Rectal smooth muscle tissue (tissue), 1 donor: Measurements from ENCODE around the gene PTPRG.
A peak's percentile ranks its signal among the peaks of the same experiment; 100 is the strongest.

Experiments used
- H3K27ac ChIP-seq: one replicate; pipeline ENCODE4 v1.7.0; 2013; ENCODE audit warnings: low read depth, low read length, inconsistent platforms
- H3K27me3 ChIP-seq: one replicate; pipeline ENCODE4 v1.7.0; 2013; ENCODE audit warnings: low read length; ENCODE audit not compliant: control insufficient read depth, insufficient read depth
- H3K36me3 ChIP-seq: one replicate; pipeline ENCODE4 v1.7.0; 2013; ENCODE audit warnings: low read length; ENCODE audit not compliant: control insufficient read depth, insufficient read depth
- H3K4me1 ChIP-seq: one replicate; pipeline ENCODE4 v1.7.0; 2013; ENCODE audit warnings: low read length; ENCODE audit not compliant: control insufficient read depth, insufficient read depth
- H3K4me3 ChIP-seq: one replicate; pipeline ENCODE4 v1.7.0; 2013; ENCODE audit warnings: low read length
- H3K9ac ChIP-seq: one replicate; pipeline ENCODE4 v1.7.0; 2013; ENCODE audit warnings: low read length

PTPRG gene

DNA sequence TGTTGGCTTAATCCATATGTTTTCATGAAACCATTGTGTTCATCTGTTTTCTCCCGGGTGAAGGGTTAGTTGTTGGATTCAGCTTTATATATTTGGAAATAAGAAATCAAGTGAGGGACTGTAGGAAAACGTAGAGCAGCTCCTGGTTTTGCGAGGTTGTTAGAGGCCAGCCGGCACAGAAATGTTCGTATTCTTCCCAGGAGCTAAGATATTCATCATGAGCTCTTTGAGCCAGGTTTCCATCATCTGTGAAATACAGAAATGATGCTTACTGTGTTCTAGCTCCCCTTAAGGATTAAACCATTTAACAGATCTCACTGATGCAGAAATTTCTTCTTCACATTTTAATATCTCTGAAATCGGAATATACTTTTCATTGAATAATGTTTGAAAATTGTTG lies 235.5 kb downstream of the PTPRG start:
- no peak overlapping the region for H3K4me3 ChIP-seq
- no peak overlapping the region for H3K27ac ChIP-seq
- H3K4me1 ChIP-seq: no peaks in the 10 kb centered on the region
- no peaks in the 10 kb centered on the region for H3K27me3 ChIP-seq
- no peak overlapping the region for H3K9ac ChIP-seq
- no peaks in the 10 kb centered on the region for H3K36me3 ChIP-seq

DNA sequence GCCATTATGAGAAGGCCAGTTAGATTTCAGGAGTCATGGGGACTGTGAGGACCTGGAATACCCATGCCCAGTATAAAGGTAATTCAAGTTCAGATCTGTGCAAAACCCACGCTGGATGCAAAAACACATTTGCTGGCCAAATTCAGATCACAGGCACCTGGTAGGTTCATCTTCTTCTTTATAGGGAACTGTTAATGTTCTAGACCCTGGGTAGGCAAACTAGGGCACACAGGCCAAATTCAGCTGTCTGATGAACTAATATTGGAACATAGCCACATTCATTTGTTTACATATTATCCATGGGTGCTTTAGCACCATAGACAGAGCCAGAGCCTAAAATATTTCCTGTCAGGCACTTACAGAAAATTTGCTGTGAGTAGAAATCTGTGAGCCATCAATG lies 241.4 kb downstream of the PTPRG start:
- peaks cover 22% of the 10 kb centered on the region for H3K4me1 ChIP-seq
- H3K36me3 ChIP-seq: no peaks in the 10 kb centered on the region
- H3K27ac ChIP-seq: no peak overlapping the region
- no peaks in the 10 kb centered on the region for H3K27me3 ChIP-seq
- H3K4me3 ChIP-seq: no peak overlapping the region
- H3K9ac ChIP-seq: no peak overlapping the region

DNA sequence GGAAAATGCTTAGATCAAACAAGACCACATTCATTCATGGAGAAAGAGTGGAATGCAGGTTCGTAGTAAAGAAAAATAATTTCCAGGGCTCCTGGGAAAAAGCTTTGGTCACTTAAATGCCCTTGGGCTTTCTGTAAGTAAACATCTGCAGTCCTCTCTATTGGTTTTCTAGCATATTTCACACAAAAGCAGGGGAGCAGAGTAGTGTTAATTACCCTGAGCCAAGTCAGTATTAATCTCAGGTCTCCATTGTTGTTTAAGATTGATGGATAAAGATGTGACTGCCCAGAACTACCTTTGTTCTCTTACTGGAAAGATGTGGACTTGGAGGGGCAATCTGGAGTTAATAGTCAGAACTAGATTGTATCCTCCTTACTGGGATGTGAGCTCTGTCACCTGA lies 242.6 kb downstream of the PTPRG start:
- Histone ChIP-seq H3K27me3 (no peaks in the 10 kb centered on the region), H3K4me3 (no peak overlapping the region), H3K4me1 (peaks cover 31% of the 10 kb centered on the region), H3K9ac (no peak overlapping the region), H3K36me3 (no peaks in the 10 kb centered on the region), H3K27ac (peak overlapping the region; percentile 22)

DNA sequence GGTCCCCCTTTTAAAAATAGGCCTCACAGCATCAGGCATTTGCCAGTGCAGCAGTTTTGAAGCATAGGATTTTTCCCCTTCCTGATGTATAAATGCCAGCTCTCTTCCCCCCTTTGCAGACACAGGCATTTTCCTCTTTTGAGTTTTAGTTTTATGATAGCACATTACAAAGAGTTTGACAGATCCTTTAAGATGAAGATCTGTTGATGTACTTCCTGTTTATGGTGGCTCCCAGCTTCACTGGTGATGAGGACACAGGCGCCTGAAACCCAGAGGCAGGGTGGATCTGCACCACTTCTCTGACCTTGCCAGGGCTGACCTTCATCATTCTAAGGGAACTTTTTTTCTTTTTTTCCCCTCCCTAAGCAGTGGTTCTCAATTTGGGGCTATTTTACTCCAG lies 243.4 kb downstream of the PTPRG start:
- Histone ChIP-seq H3K27me3 (no peaks in the 10 kb centered on the region), H3K4me3 (no peak overlapping the region), H3K27ac (peak overlapping the region; percentile 50), H3K36me3 (no peaks in the 10 kb centered on the region), H3K9ac (no peak overlapping the region), H3K4me1 (peaks cover 39% of the 10 kb centered on the region)

DNA sequence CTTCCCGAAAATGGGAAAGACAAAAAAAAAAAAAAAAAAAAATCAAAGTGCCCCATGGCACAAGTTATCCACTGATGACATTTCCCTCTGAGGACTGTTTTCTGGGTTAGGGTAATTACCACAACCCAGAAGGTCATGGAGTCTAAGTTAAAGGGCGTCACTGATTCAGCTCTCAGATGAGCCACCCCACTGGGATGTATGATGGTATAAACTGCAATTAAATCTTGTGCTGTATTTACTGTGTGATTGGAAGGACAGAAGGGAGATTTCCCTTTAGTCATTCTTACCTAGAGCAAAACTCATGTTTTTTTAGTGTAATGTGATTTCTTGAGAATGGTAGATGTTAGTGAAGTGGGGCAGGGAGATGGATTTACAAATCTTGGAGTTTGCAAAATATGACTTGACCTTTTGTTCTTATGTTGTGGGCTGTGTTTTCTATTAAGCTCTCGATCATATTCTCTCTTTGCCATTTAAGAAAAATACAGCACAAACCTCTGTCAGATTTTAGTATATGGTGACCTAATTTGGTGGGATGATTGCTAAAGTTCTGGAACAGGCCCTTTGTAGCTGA lies 244.2 kb downstream of the PTPRG start:
- Histone ChIP-seq H3K36me3 (no peaks in the 10 kb centered on the region), H3K27ac (peak overlapping the region; percentile 66), H3K4me3 (no peak overlapping the region), H3K4me1 (peaks cover 46% of the 10 kb centered on the region), H3K27me3 (no peaks in the 10 kb centered on the region), H3K9ac (no peak overlapping the region)

DNA sequence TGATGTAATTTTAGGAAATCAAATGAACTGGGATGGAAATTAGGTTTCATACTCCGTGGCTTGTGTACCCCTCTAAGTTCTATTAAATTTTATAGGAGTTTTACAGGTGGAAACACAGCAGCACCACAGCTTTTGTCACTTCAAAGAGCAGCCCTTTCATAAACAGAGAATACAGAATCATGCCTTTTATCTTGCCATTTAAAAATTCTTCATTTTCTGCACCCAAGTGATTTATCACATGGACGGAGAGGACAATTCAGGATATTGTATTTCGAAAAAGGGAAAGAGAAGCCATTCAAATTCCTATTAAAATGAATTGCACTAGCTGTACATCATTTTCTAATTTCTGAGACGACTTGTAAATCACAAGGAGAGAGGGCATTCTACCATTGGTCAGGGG lies 245.4 kb downstream of the PTPRG start:
- H3K4me3 ChIP-seq: no peak overlapping the region
- H3K36me3 ChIP-seq: no peaks in the 10 kb centered on the region
- peak overlapping the region; percentile 84 for H3K27ac ChIP-seq
- H3K9ac ChIP-seq: no peak overlapping the region
- peaks cover 55% of the 10 kb centered on the region for H3K4me1 ChIP-seq
- no peaks in the 10 kb centered on the region for H3K27me3 ChIP-seq

DNA sequence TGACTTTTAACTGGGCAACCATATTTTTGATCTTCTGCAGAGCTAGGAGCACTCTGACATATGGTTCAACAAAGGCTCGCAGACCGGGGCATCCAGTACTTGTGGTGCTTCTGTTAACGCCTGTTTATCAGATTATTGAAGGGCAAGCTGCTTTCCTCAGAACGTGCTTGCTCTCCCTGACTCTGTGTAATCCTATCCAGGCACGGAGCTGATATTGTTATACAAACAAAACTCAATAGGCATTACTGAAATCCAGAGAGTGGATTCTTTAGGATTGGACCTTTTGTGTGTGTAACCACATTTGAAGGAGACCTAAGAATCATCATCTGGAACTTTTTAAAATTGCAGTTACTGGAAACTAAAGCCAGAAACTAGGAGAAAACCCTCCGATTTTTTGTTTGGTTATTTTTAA lies 246.5 kb downstream of the PTPRG start:
- peaks cover 61% of the 10 kb centered on the region for H3K4me1 ChIP-seq
- H3K36me3 ChIP-seq: no peaks in the 10 kb centered on the region
- H3K9ac ChIP-seq: no peak overlapping the region
- H3K4me3 ChIP-seq: no peak overlapping the region
- H3K27me3 ChIP-seq: no peaks in the 10 kb centered on the region
- peak overlapping the region; percentile 84 for H3K27ac ChIP-seq

DNA sequence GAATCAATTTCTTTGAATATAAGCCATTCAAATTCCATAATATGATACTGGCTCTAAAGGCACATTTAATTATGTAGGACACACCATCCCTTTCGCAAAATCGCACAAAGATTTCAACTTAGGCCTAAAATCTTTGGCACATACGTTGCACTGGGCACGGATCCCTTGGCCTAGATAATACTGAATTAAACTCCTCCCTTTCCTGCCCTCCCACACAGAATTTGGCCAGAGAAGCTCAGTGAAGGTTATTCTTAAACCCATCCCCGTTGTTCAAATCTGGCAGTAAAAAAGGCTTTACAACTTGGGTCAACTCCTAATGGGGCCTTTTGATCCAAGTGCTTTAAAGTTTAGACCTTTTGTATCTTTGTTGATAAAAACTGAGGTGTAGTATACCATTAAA lies 247.2 kb downstream of the PTPRG start:
- H3K27me3 ChIP-seq: no peaks in the 10 kb centered on the region
- no peaks in the 10 kb centered on the region for H3K36me3 ChIP-seq
- H3K4me1 ChIP-seq: peaks cover 61% of the 10 kb centered on the region
- peak overlapping the region; percentile 84 for H3K27ac ChIP-seq
- H3K9ac ChIP-seq: no peak overlapping the region
- no peak overlapping the region for H3K4me3 ChIP-seq

DNA sequence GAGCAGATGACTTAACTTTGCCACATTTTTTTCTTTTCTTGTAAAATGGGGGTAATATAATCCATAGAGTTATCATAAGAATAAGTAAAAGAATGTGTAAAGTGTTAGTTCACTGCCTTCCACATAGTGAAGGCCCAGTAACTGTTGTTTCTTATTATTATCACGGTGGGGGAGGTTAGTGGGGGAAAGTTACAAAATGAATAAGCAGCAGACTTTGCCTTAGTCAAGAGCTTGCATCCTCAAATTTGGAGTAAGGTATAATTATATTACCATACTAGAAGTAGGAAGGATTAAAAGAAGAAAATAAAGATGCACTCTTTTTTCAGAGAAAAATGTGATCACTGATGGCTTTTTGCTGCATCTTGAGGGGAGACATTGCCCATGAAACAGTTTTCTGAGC lies 247.6 kb downstream of the PTPRG start:
- Histone ChIP-seq H3K27me3 (no peaks in the 10 kb centered on the region), H3K4me3 (no peak overlapping the region), H3K36me3 (no peaks in the 10 kb centered on the region), H3K27ac (peak overlapping the region; percentile 84), H3K9ac (no peak overlapping the region), H3K4me1 (peaks cover 58% of the 10 kb centered on the region)

DNA sequence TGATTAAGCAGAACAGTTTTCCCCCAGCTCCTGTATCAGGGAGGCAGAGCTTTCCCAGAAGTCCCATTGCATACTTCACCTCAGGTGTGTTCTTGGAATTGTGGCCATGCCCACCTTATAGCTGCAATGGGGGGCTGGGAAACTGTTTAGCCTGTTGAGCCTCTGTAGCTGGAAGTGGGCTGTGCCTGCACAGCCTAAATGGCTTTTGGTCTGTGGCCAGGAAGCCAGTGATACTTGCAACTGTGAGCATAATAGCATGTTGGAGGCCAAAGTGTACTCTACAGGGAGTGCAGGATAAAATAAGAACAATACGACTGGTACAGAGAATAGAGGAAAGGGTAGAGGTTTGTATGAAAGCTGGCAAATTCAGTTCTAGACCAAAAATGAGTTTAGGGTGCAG lies 248.5 kb downstream of the PTPRG start:
- no peak overlapping the region for H3K9ac ChIP-seq
- peaks cover 58% of the 10 kb centered on the region for H3K4me1 ChIP-seq
- H3K36me3 ChIP-seq: no peaks in the 10 kb centered on the region
- no peaks in the 10 kb centered on the region for H3K27me3 ChIP-seq
- no peak overlapping the region for H3K4me3 ChIP-seq
- peak overlapping the region; percentile 84 for H3K27ac ChIP-seq

DNA sequence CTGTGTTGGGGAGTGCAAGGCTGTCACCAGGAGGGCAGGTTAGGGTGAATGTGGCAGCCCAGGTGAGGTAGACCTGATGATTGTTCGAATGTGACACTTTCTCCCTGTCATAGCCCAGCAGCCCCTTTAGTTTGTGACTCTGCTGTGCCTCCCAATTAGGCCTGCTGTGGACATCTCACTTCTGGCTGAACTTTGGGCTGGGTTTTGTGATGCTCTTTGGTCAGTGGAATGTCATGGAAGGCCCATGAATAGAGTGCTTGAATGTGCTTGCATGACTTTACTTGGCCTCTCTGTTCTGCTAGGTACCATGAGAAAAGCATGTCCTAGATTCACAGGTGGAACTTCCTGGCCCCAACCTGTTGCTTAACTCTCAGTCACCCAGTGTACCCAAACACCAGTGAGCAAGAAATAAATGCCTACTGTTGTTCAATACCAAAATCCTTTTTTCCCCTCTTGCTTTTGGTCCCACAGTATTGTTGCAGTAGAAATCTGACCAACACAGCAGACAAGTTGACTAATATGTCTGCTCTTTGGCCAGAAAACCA lies 249.7 kb downstream of the PTPRG start:
- Histone ChIP-seq H3K4me3 (no peak overlapping the region), H3K4me1 (peaks cover 51% of the 10 kb centered on the region), H3K27ac (peak overlapping the region; percentile 84), H3K9ac (no peak overlapping the region), H3K36me3 (no peaks in the 10 kb centered on the region), H3K27me3 (no peaks in the 10 kb centered on the region)

DNA sequence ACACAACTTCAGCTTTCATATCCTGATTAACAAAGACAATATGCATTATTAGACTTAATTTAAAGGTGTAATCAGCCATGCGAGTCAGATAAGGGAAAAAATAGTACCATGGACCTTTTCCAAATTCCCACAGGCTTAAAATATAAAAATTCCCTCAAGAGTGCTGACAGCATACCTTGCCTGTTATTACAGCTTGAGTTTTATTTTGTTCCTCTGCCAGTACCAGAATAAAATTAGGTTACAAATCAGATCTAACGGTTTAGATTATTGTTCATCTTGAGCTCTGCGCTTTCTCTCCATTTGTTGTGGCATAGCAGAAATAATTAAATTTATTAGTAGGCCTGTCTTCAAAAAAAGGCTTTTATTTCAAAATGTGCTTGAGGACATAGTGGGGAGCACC lies 250.3 kb downstream of the PTPRG start:
- no peak overlapping the region for H3K9ac ChIP-seq
- H3K27ac ChIP-seq: no peak overlapping the region
- H3K4me1 ChIP-seq: peaks cover 49% of the 10 kb centered on the region

DNA sequence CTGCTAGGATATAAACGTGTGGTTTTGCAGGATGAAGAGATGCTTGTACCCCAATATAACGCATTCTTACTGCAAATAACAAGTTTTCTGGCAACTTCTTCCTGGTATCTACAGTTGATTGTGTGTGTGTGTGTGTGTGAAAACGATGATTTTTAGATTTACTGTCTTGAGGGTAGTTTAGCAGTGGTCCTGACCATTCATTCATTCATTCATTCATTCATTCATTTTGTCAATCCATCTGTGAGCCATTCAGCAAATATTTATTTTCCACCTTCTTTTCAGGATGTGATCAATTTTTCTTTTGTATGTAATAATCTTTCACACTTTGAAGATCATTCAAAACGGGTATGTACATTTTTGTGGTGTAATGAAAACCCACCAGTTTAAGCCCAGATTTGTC lies 250.7 kb downstream of the PTPRG start:
- Histone ChIP-seq H3K9ac (no peak overlapping the region), H3K4me1 (peaks cover 48% of the 10 kb centered on the region), H3K27ac (no peak overlapping the region), H3K36me3 (no peaks in the 10 kb centered on the region), H3K4me3 (no peak overlapping the region), H3K27me3 (no peaks in the 10 kb centered on the region)

More for the DNA sequence above, 250.3 kb downstream of the PTPRG start:
- no peaks in the 10 kb centered on the region for H3K36me3 ChIP-seq
- no peak overlapping the region for H3K4me3 ChIP-seq
- no peaks in the 10 kb centered on the region for H3K27me3 ChIP-seq
